ENCODE measurements around the gene DMD. TPM values are rescaled to one million over a fixed set of nuclear protein-coding genes. Genes with fewer than 3 reads are reported as not detected.

Gene DMD
- total RNA-seq, 1 donor from 2014 or later, result 22.2 TPM

GRCh38 chrX:31499109-31499508 lies 1712.2 kb downstream of the DMD start:
- H3K27ac Mint-ChIP-seq (ENCODE audit: unreplicated experiment), result peak overlapping the region; percentile 72
- Histone ChIP-seq H4K20me1 (ENCODE audit: insufficient read depth, low read length) (no peaks in the 10 kb centered on the region), H3K4me1 (ENCODE audit: insufficient read depth, low read length) (peaks cover 4% of the 10 kb centered on the region), H2AFZ (ENCODE audit: low read depth, low read length) (no peak overlapping the region), H3K9ac (ENCODE audit: low read length) (no peak overlapping the region), H3K4me2 (ENCODE audit: low read length) (peak overlapping the region; percentile 32), H3K27me3 (ENCODE audit: insufficient read depth, low read length) (no peaks in the 10 kb centered on the region), H3K79me2 (ENCODE audit: insufficient read depth, low read length) (no peaks in the 10 kb centered on the region), H3K4me3 (ENCODE audit: insufficient read depth, low read depth, low read length) (no peak overlapping the region), H3K9me3 (ENCODE audit: insufficient read depth, low read depth, low read length) (no peaks in the 10 kb centered on the region), H3K27ac (ENCODE audit: low read depth, low read length) (no peak overlapping the region), H3K36me3 (ENCODE audit: insufficient read depth, low read length) (no peaks in the 10 kb centered on the region)
- no peak overlapping the region for H3K4me3 Mint-ChIP-seq (ENCODE audit: unreplicated experiment)
- no peaks in the 10 kb centered on the region for H3K27me3 Mint-ChIP-seq (ENCODE audit: low read depth, unreplicated experiment)
- H3K4me1 Mint-ChIP-seq (ENCODE audit: low read depth, unreplicated experiment), result peaks cover 23% of the 10 kb centered on the region
- TF ChIP-seq EZH2 (IDR thresholded peaks at IDR 0.05; ENCODE audit: insufficient read depth, low read length) (no peak), CTCF (IDR thresholded peaks at IDR 0.05; ENCODE audit: insufficient read depth, low read depth, low read length) (no peak)
- H3K9me3 Mint-ChIP-seq (ENCODE audit: unreplicated experiment), result no peaks in the 10 kb centered on the region
- FAIRE-seq (peak; percentile 98), DNase-seq (ENCODE audit: low read depth) (peak; percentile 66)
- H3K36me3 Mint-ChIP-seq (ENCODE audit: low read depth, unreplicated experiment), result no peaks in the 10 kb centered on the region

- Histone ChIP-seq H3K4me1 (ENCODE audit: insufficient read depth, low read length) (peaks cover 4% of the 10 kb centered on the region), H4K20me1 (ENCODE audit: insufficient read depth, low read length) (no peaks in the 10 kb centered on the region), H3K4me3 (ENCODE audit: insufficient read depth, low read depth, low read length) (no peak overlapping the region), H3K27me3 (ENCODE audit: insufficient read depth, low read length) (no peaks in the 10 kb centered on the region), H3K27ac (ENCODE audit: low read depth, low read length) (peak overlapping the region; percentile 67), H3K36me3 (ENCODE audit: insufficient read depth, low read length) (no peaks in the 10 kb centered on the region), H2AFZ (ENCODE audit: low read depth, low read length) (no peak overlapping the region), H3K4me2 (ENCODE audit: low read length) (peak overlapping the region; percentile 67), H3K79me2 (ENCODE audit: insufficient read depth, low read length) (no peaks in the 10 kb centered on the region), H3K9me3 (ENCODE audit: insufficient read depth, low read depth, low read length) (no peaks in the 10 kb centered on the region), H3K9ac (ENCODE audit: low read length) (no peak overlapping the region)
- peaks cover 23% of the 10 kb centered on the region for H3K4me1 Mint-ChIP-seq (ENCODE audit: low read depth, unreplicated experiment)
- TF ChIP-seq EZH2 (IDR thresholded peaks at IDR 0.05; ENCODE audit: insufficient read depth, low read length), result no peak
- no peak for TF ChIP-seq CTCF (IDR thresholded peaks at IDR 0.05; ENCODE audit: insufficient read depth, low read depth, low read length)
- no peaks in the 10 kb centered on the region for H3K27me3 Mint-ChIP-seq (ENCODE audit: low read depth, unreplicated experiment)
- no peaks in the 10 kb centered on the region for H3K9me3 Mint-ChIP-seq (ENCODE audit: unreplicated experiment)
- H3K36me3 Mint-ChIP-seq (ENCODE audit: low read depth, unreplicated experiment), result no peaks in the 10 kb centered on the region
- FAIRE-seq (peak; percentile 71), DNase-seq (ENCODE audit: low read depth) (peak; percentile 57)
- peak overlapping the region; percentile 100 for H3K27ac Mint-ChIP-seq (ENCODE audit: unreplicated experiment)
- no peak overlapping the region for H3K4me3 Mint-ChIP-seq (ENCODE audit: unreplicated experiment)
Measured at GRCh38 chrX:31497086-31497485, 1714.3 kb downstream of the DMD start.

- Histone ChIP-seq H3K27me3 (ENCODE audit: insufficient read depth, low read length) (no peaks in the 10 kb centered on the region), H3K27ac (ENCODE audit: low read depth, low read length) (no peak overlapping the region), H3K4me2 (ENCODE audit: low read length) (no peak overlapping the region), H4K20me1 (ENCODE audit: insufficient read depth, low read length) (no peaks in the 10 kb centered on the region), H3K9ac (ENCODE audit: low read length) (no peak overlapping the region), H2AFZ (ENCODE audit: low read depth, low read length) (no peak overlapping the region), H3K4me3 (ENCODE audit: insufficient read depth, low read depth, low read length) (no peak overlapping the region), H3K79me2 (ENCODE audit: insufficient read depth, low read length) (no peaks in the 10 kb centered on the region), H3K36me3 (ENCODE audit: insufficient read depth, low read length) (no peaks in the 10 kb centered on the region), H3K4me1 (ENCODE audit: insufficient read depth, low read length) (no peaks in the 10 kb centered on the region), H3K9me3 (ENCODE audit: insufficient read depth, low read depth, low read length) (no peaks in the 10 kb centered on the region)
- no peaks in the 10 kb centered on the region for H3K9me3 Mint-ChIP-seq (ENCODE audit: unreplicated experiment)
- H3K4me1 Mint-ChIP-seq (ENCODE audit: low read depth, unreplicated experiment), result peaks cover 2% of the 10 kb centered on the region
- DNase-seq (ENCODE audit: low read depth) (no peak), FAIRE-seq (no peak)
- no peaks in the 10 kb centered on the region for H3K36me3 Mint-ChIP-seq (ENCODE audit: low read depth, unreplicated experiment)
- no peak overlapping the region for H3K27ac Mint-ChIP-seq (ENCODE audit: unreplicated experiment)
- no peaks in the 10 kb centered on the region for H3K27me3 Mint-ChIP-seq (ENCODE audit: low read depth, unreplicated experiment)
- TF ChIP-seq EZH2 (IDR thresholded peaks at IDR 0.05; ENCODE audit: insufficient read depth, low read length) (no peak), CTCF (IDR thresholded peaks at IDR 0.05; ENCODE audit: insufficient read depth, low read depth, low read length) (no peak)
- H3K4me3 Mint-ChIP-seq (ENCODE audit: unreplicated experiment), result no peak overlapping the region
Measured at GRCh38 chrX:31487951-31488350, 1723.4 kb downstream of the DMD start.

Data from astrocyte (in vitro differentiated cells and primary cell).